Activated effector memory CD4-positive, alpha-beta T cell treated with Interleukin-2 at 50 U/mL for 16 hours (primary cell): ENCODE measurements around the gene SLCO4A1.

Experiments
- DNase-seq: peaks from one replicate; pipeline ENCODE4 v3.0.0-alpha.2; 2020

Gene SLCO4A1

DNA sequence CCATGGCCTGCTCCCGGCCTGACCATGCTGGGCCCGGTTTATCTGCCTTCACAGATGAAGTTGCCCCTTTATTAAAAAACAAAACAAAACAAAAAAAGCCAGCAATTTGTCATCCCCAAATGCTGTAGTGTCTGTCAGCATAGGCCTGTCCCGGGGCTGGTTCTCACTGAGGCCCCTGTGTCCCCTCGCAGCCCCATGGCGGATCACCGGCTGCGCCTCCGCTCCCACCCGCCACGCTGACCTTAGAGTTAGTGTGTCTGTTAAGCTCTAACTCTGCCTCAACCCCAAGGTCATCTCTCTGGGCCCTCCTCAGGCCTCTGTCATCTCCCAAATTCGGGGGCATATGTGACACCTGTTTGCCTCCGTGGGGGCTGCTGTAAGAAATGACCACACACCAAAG is 11.1 kb downstream of the SLCO4A1 start:
- DNase-seq: no peak

- no peak for DNase-seq
These were observed 11.8 kb downstream of the SLCO4A1 start for GRCh38 chr20:62653951-62654685.

DNA sequence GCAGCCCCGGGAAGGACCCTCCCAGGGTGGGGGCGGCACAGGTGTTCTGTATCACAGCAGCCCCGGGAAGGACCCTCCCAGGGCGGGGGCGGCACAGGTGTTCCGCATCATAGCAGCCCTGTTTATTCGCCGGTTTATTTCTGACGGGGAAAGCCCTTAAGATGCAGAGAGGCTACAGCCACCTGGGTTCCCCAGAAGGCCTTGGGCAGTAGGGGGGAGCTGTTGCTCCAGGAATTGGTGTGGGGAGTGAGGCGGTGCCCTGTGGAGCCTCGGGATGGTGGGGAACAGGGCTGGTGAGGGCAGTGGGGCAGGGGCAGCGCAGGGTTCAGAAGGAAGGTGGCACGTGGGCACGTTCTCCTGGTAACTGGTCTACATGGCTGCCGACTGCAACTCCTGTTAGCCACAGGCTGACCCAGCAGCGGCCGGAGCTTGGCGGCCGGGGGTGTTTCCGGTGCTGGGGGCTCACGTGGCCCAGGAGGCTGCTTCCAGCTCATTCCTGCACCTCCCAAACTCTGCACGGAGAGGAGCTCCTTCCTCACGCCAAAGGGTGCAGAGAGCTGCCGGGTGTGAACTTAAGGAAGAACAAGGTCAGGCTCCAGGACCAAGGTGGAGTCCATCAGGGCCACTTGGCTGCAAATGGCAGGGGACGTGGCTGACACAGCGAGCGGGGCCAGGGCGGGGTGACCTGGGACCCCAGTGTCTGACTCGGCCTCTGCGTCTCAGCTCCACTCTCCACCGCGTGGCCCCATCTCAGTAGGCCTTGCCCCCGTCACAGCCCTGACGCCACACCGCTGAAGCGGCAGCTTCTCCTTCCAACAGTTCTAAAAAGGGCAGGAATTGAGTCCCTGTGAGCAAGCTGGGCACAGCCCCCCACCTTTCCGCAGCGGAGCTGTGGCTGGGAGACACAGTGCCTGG is 13.2 kb downstream of the SLCO4A1 start:
- no peak for DNase-seq

DNA sequence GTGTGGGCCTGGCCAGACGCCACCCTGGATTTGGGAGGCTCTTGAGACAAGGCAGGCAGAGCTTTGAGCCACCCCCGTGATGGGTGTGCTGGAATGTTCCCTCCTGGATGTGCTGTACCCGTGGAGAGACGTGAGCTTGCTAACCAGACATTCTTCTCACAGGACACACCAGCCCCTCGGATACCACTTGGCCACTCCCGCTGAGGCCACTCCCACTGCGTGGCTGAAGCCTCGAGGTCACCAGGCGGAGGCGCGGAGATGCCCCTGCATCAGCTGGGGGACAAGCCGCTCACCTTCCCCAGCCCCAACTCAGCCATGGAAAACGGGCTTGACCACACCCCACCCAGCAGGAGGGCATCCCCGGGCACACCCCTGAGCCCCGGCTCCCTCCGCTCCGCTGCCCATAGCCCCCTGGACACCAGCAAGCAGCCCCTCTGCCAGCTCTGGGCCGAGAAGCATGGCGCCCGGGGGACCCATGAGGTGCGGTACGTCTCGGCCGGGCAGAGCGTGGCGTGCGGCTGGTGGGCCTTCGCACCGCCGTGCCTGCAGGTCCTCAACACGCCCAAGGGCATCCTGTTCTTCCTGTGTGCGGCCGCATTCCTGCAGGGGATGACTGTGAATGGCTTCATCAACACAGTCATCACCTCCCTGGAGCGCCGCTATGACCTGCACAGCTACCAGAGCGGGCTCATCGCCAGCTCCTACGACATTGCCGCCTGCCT is 14.1 kb downstream of the SLCO4A1 start:
- DNase-seq: no peak

DNA sequence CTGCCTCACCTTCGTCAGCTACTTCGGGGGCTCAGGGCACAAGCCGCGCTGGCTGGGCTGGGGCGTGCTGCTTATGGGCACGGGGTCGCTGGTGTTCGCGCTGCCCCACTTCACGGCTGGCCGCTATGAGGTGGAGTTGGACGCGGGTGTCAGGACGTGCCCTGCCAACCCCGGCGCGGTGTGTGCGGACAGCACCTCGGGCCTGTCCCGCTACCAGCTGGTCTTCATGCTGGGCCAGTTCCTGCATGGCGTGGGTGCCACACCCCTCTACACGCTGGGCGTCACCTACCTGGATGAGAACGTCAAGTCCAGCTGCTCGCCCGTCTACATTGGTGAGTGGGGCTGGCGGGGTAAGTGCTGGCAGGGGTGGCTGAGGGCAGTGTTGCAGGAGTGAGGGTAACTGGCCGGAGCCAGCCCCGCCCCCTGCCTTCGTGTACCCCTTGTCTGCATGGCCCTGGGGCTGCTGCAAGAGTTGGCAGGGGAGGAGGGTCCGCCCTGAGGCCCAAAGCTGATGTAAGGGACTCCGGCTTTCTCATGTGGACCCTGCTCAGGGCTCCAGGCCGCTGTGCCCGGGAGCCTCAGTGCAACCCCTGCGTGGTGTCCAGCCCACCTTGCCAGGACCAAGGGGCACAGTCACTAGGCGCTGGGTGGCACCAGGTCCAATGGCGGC is 14.8 kb downstream of the SLCO4A1 start:
- DNase-seq: no peak

DNA sequence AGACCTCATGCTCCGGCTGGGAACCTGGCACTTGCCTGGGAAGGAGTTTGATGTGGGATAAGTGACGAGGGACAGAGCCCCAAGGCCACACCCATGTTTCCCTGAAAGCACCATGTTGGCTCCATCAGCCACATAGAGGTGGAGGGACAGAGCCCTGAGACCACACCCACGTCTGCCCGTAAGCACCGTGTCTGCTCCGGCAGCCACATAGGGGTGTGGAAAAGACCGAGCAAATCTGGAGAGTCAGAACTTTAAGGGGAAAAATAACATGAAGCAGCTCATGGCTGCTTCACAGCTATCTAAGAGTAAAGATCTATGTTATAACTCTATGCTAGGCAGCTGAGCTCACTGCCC is 15.3 kb downstream of the SLCO4A1 start:
- no peak for DNase-seq

DNA sequence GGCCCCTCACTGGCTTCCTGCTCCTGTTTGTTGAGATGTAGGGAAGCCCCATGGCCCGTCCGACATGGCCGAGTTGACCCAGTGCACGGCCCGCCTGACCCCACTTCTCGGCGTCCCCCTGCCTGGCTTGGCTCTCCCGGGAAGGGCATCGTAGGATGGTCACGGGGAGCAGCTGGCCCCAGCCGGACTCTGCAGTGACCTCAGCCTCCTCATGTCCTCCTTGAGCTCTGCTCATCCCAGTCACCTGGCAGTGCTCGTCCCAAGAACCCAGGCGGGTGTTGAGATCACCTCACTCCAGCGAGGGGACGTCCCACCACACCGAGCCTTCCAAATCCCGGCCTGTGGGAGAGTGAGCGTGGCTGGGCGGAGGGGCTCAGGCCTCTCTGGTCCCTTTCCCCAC is 15.7 kb downstream of the SLCO4A1 start:
- DNase-seq: no peak

DNA sequence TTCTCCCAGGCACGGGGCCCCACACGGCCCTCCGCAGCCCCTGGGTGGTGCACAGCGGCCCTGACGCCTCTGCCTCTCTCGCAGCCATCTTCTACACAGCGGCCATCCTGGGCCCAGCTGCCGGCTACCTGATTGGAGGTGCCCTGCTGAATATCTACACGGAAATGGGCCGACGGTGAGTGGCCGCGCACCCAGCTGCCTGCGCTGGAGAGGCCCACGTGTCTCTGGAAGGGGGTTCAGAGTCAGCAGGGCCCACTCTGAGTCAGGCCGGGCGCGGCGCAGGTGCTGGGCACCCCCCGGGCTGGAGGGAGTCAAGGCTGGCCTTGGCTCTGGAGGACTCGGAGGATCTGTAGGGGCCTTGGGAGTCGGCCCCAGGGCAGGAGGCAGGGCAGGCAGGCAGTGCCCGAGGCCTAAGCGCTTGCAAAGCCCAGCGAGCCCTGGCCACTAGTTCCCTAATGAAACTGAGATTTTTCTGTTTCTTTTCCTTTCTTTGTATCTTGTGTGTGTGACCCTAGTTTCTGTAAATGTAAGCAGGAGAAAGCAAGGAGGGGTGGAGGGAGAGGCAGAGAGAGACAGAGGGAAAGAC is 16.4 kb downstream of the SLCO4A1 start:
- no peak for DNase-seq

GRCh38 chr20:62659488-62660239 is 17.4 kb downstream of the SLCO4A1 start:
- DNase-seq: no peak

GRCh38 chr20:62660240-62660615 is 17.9 kb downstream of the SLCO4A1 start:
- DNase-seq: no peak

DNA sequence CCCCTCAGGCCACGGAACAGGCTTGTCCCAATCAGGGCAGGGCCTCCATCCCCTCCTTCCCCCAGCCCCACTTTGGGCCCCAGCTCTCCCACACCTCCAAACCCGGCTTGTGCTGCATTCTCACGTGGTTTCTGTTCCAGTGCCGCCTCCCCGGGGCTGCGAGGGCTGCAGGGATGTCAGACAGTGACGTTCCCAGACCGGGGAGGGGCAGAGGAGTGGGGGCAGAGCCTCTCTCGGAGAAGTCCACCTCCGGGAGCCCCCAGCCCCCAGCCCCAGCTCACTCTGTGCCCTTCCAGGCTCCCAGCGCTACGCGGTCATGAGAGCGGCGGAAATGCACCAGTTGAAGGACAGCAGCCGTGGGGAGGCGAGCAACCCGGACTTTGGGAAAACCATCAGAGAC is 18.5 kb downstream of the SLCO4A1 start:
- DNase-seq: no peak

- DNase-seq: no peak
These were observed 19.3 kb downstream of the SLCO4A1 start for GRCh38 chr20:62661647-62662046.

DNA sequence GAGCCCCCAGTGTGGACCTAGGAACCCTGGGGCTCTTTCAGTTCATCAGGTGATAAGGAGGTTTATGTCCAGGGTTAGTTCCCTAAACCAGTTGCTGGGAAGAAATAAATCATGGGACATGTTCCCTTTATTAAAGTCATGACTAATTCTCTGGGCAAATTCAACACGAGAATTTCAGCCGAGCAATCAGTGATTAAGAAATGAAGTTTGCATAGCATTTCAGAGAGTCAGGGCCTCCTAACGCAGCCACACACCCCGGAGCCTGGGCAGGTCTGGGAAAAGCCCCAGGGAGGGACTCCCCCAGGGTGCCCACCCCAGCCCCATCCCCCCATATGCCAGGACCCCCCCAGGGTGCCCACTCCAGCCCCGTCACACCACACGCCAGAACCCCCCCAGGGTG is 20.1 kb downstream of the SLCO4A1 start:
- DNase-seq: no peak

- DNase-seq: no peak
These were observed 21.1 kb downstream of the SLCO4A1 start for GRCh38 chr20:62663145-62664018.

DNA sequence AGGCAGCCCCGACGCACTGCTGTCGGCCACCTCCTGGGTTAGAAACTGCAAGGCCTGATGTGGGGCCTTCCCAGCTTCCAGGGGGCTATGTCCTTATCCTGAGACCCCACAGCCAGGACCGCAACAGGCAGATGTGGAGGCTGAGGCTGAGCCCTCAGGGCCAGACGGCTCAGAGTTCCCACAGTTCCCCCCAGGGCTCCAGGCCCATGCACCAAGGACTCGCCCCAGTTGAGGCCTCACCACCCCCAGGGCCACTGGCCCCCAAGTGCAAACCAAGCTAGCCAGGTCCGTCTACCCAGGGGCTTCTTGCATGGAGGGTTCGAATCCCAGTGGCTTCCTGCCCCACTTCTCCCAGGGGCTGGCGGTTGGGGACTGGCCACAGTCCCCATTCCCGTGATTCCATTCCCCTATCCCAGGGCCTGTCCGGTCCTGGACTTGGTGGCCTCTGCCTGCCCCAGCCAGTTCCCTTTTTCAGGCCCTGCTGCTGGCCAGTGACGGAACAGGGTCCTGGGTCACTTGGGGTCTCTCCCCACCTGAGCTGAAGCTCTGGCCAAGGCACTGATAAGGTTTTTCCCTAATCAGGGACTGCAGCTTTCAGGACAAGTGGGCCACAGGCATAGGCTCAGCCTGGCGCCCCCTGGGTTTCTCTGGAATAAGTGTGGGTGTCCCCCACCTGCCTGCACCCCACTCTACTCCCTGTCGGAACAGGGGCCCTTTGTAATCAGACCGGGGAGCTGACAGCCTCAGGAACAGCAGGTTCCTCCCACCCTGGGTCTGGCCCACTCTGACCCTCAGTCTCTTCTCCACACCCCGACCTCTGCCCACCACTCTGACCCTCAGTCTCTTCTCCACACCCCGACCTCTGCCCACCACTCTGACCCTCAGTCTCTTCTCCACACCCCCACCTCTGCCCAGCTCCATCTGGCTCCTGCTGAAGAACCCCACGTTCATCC is 22.0 kb downstream of the SLCO4A1 start:
- DNase-seq: no peak

DNA sequence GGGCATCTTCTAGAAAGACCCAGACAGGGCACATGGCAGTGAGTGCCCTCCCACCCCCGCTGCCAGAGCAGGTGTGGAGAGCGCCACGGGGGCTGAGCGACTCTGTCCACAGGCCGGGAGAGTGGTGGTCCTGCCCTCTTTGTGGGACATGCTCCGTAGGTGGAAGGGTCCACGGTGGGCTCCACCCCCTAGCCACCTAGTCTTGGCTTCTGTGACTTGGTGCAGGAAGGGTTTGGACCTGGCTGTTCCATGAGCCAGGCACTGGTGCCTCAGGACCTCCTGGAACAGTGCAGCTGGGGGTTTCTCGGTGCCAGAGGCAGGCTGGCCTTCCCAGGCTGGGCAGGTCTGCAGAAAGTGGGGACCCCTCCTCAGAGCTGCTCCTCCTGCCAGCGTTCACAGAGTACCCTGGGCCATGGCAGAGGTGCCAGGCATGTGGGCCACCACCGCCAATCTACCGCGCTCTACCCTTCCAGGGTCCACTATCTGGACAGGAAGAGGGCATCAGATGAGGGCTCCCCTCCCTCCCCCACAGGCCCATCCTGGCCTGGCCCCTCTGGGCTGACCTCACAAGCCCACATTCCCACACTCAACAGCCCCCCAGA is 23.0 kb downstream of the SLCO4A1 start:
- DNase-seq: no peak

GRCh38 chr20:62665826-62666735 is 23.8 kb downstream of the SLCO4A1 start:
- DNase-seq: no peak
